ENCODE results near the gene ENOX1.

Gene ENOX1

DNA sequence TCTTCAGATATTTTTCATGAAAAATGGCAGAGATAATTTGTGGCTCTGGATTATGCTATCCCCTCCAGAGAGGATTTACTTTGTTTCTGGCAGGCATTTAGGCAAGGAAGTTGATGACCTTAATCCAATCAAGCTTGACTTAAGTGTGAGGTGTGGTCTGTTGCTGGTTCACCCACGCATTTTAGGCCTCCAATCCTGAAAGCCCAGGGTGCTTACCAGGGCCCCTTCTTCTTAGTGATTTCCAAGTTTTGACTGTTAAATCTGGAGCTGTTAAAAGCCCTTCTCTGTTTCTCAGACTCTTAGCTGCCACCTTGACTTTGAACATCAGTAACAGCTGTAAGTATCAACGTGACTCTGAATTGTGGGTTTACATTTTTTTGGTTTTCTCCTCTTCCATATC lies 601.5 kb downstream of the ENOX1 start:
- TF ChIP-seq REST (IDR thresholded peaks at IDR 0.05; ENCODE audit: insufficient read depth in 1 of 2, low read depth in 2 of 2, low read length in 2 of 2), result no peak
- no peak for TF ChIP-seq POLR2AphosphoS5 (IDR thresholded peaks at IDR 0.05; ENCODE audit: low read depth, low read length)
- no peak for TF ChIP-seq SIN3A (IDR thresholded peaks at IDR 0.05; ENCODE audit: borderline replicate concordance, insufficient read depth, low read length)
- TF ChIP-seq TAF1 (IDR thresholded peaks at IDR 0.05; ENCODE audit: borderline replicate concordance, insufficient read depth, low read length), result no peak
- TF ChIP-seq FOXP2 (optimal IDR thresholded peaks at IDR 0.05; ENCODE audit: borderline replicate concordance, extremely low read depth, extremely low read length, insufficient read depth), result no peak

GRCh38 chr13:43180837-43181236 lies 605.9 kb downstream of the ENOX1 start:
- no peak for TF ChIP-seq FOXP2 (optimal IDR thresholded peaks at IDR 0.05; ENCODE audit: borderline replicate concordance, extremely low read depth, extremely low read length, insufficient read depth)
- TF ChIP-seq TAF1 (IDR thresholded peaks at IDR 0.05; ENCODE audit: borderline replicate concordance, insufficient read depth, low read length), result no peak
- no peak for TF ChIP-seq SIN3A (IDR thresholded peaks at IDR 0.05; ENCODE audit: borderline replicate concordance, insufficient read depth, low read length)
- TF ChIP-seq POLR2AphosphoS5 (IDR thresholded peaks at IDR 0.05; ENCODE audit: low read depth, low read length), result no peak
- TF ChIP-seq REST (IDR thresholded peaks at IDR 0.05; ENCODE audit: insufficient read depth in 1 of 2, low read depth in 2 of 2, low read length in 2 of 2), result no peak

DNA sequence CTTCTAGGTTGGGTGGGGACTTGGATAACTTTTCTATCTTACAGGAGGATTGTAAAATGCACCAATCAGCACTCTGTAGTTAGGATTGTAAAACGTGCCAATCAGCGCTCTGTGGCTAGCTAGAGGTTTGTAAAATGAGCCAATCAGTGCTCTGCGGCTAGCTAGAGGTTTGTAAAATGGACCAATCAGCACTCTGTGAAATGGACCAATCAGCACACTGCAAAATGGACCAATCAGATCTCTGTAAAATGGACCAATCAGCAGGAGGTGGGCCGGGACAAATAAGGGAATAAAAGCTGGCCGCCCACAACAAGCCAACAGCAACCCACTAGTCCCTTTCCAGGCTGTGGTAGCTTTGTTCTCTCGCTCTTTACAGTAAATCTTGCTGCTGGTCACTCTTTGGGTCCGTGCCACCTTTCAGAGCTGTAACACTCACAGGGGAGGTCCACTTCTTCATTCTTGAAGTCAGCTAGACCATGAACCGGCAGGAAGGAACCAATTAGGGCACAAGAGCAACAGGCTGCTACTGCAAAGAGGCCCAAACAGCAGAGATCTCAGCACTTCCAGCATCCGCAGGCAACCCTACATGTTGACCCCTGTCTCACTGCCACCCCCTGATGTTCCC lies 606.6 kb downstream of the ENOX1 start:
- TF ChIP-seq SIN3A (IDR thresholded peaks at IDR 0.05; ENCODE audit: borderline replicate concordance, insufficient read depth, low read length), result no peak
- TF ChIP-seq FOXP2 (optimal IDR thresholded peaks at IDR 0.05; ENCODE audit: borderline replicate concordance, extremely low read depth, extremely low read length, insufficient read depth), result no peak
- TF ChIP-seq POLR2AphosphoS5 (IDR thresholded peaks at IDR 0.05; ENCODE audit: low read depth, low read length), result no peak
- TF ChIP-seq TAF1 (IDR thresholded peaks at IDR 0.05; ENCODE audit: borderline replicate concordance, insufficient read depth, low read length), result no peak
- no peak for TF ChIP-seq REST (IDR thresholded peaks at IDR 0.05; ENCODE audit: insufficient read depth in 1 of 2, low read depth in 2 of 2, low read length in 2 of 2)

DNA sequence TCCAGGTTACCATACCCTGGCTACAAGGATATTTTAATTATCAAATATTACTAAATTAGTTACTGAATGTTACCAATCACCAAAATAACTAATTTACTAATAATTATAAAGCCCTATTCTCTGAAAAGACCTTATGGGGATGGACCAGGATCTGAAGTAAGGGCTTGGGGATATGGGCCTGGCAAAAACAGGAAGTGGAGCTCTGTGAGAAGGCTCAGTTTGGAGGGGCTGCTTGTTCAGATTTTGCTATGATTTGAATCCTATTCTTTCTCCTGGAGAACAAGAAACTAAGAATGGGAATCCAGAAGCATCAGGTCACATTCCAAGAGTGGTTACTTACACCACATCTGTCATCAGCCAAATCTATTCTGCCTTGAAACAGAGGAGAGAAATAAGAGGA lies 615.3 kb downstream of the ENOX1 start:
- TF ChIP-seq TAF1 (IDR thresholded peaks at IDR 0.05; ENCODE audit: borderline replicate concordance, insufficient read depth, low read length) (no peak), REST (IDR thresholded peaks at IDR 0.05; ENCODE audit: insufficient read depth in 1 of 2, low read depth in 2 of 2, low read length in 2 of 2) (no peak), SIN3A (IDR thresholded peaks at IDR 0.05; ENCODE audit: borderline replicate concordance, insufficient read depth, low read length) (no peak), POLR2AphosphoS5 (IDR thresholded peaks at IDR 0.05; ENCODE audit: low read depth, low read length) (no peak)

DNA sequence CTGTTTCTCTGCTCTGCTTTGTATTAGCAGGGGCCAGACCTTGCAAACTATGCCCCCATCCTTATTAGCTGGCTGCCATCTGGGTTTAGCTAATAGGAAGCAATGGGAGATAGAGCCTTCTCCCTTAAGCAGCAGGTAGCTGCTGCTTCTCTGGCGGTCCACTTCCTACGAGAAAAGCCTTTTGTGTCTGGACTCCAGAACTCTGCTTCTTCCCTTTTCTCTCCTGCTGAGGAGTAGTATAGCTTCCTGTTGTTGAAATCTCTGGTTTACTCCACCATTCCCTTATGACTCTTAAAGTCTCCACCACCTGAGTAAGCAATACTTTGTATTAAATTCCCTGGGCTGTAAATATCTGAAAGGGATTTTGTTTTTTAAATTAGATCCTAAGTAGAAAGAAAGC lies 616.3 kb downstream of the ENOX1 start:
- TF ChIP-seq POLR2AphosphoS5 (IDR thresholded peaks at IDR 0.05; ENCODE audit: low read depth, low read length) (no peak), FOXP2 (optimal IDR thresholded peaks at IDR 0.05; ENCODE audit: borderline replicate concordance, extremely low read depth, extremely low read length, insufficient read depth) (no peak)

Measured in PFSK-1 (cell line).